GM23338 (cell line): ENCODE results near the gene CCNB1. TPM values are rescaled to one million over a fixed set of nuclear protein-coding genes. Genes with fewer than 3 reads are reported as not detected.

Source experiments
- ATAC-seq: fragments of 200-7000 bp; cut with Tn5 transposase; 3 replicates; pipeline ENCODE4 v1.9.1; 2020
- DNase-seq: peaks from one replicate; pipeline ENCODE4 v3.0.0-alpha.2; 2015; ENCODE audit warnings: low spot score
- H2AFZ ChIP-seq: fragments of 200-600 bp; sonication (generic); 2 replicates; pipeline ENCODE4 v1.8.0; 2016; ENCODE audit warnings: antibody characterized with exemption, mild to moderate bottlenecking, moderate library complexity
- H3F3A ChIP-seq: fragments of 200-600 bp; sonication (generic); replicated peaks from 2 replicates; pipeline ENCODE4 v1.8.0; 2017; ENCODE audit warnings: antibody characterized with exemption, mixed run types, low read depth
- H3K27ac ChIP-seq: fragments of 200-600 bp; sonication (generic); 2 replicates; pipeline ENCODE4 v1.6.1; 2016; ENCODE audit warnings: low read depth
- H3K27me3 ChIP-seq: fragments of 200-600 bp; sonication (generic); 2 replicates; pipeline ENCODE4 v1.8.0; 2016; ENCODE audit warnings: mild to moderate bottlenecking, mixed run types, moderate library complexity; ENCODE audit not compliant: insufficient read depth
- H3K36me3 ChIP-seq: fragments of 200-600 bp; sonication (generic); 2 replicates; pipeline ENCODE4 v1.8.0; 2016; ENCODE audit warnings: mild to moderate bottlenecking; ENCODE audit not compliant: insufficient read depth
- H3K4me1 ChIP-seq: fragments of 200-600 bp; sonication (generic); 2 replicates; pipeline ENCODE4 v1.8.0; 2016; ENCODE audit warnings: mild to moderate bottlenecking, moderate library complexity; ENCODE audit not compliant: insufficient read depth
- H3K4me2 ChIP-seq: fragments of 200-600 bp; sonication (generic); 2 replicates; pipeline ENCODE4 v1.7.1; 2017; ENCODE audit warnings: mixed run types
- H3K4me3 ChIP-seq: fragments of 200-600 bp; sonication (generic); 2 replicates; pipeline ENCODE4 v1.6.1; 2016; ENCODE audit warnings: mixed run types
- H3K79me2 ChIP-seq: fragments of 200-600 bp; sonication (generic); replicated peaks from 2 replicates; pipeline ENCODE4 v1.8.0; 2017; ENCODE audit warnings: mild to moderate bottlenecking; ENCODE audit not compliant: insufficient read depth
- H3K9me2 ChIP-seq: fragments of 200-600 bp; sonication (generic); 2 replicates; pipeline ENCODE4 v1.8.0; 2017; ENCODE audit not compliant: insufficient read depth
- H4K20me1 ChIP-seq: fragments of 200-600 bp; sonication (generic); replicated peaks from 2 replicates; pipeline ENCODE4 v1.8.0; 2017; ENCODE audit warnings: mild to moderate bottlenecking; ENCODE audit not compliant: insufficient read depth
- H3K27ac Mint-ChIP-seq: 2 replicates; pipeline ENCODE4 v1.8.0; 2020; ENCODE audit warnings: inconsistent platforms, mild to moderate bottlenecking, moderate library complexity, mixed read lengths
- H3K27me3 Mint-ChIP-seq: 3 replicates; pipeline ENCODE4 v1.8.0; 2022; ENCODE audit warnings: low read depth, mild to moderate bottlenecking, moderate library complexity, mixed read lengths, inconsistent platforms; ENCODE audit not compliant: insufficient read depth, poor library complexity
- H3K36me3 Mint-ChIP-seq: 3 replicates; pipeline ENCODE4 v1.8.0; 2021; ENCODE audit warnings: low read depth, mild to moderate bottlenecking, inconsistent platforms, moderate library complexity, mixed read lengths
- H3K4me1 Mint-ChIP-seq: 3 replicates; pipeline ENCODE4 v1.8.0; 2020; ENCODE audit warnings: mild to moderate bottlenecking, inconsistent platforms, mixed read lengths
- H3K4me3 Mint-ChIP-seq: 3 replicates; pipeline ENCODE4 v1.8.0; 2021; ENCODE audit warnings: moderate library complexity, mild to moderate bottlenecking, inconsistent platforms, mixed read lengths
- H3K9me3 Mint-ChIP-seq: 3 replicates; pipeline ENCODE4 v1.8.0; 2020; ENCODE audit warnings: moderate library complexity, mild to moderate bottlenecking, inconsistent platforms, mixed read lengths
- CREB1 ChIP-seq: fragments of 250-450 bp; sonication (Bioruptor Pico); IDR thresholded peaks from 2 replicates; pipeline ENCODE4 v1.5.0; 2020; ENCODE audit warnings: low read depth, mild to moderate bottlenecking, moderate library complexity
- EZH2 ChIP-seq: fragments of 200-600 bp; sonication (generic); IDR thresholded peaks from one replicate; pipeline ENCODE4 v1.8.0; 2017; ENCODE audit warnings: antibody characterized with exemption, mild to moderate bottlenecking, low read depth; ENCODE audit not compliant: unreplicated experiment
- EZH2phosphoT487 ChIP-seq: fragments of 200-600 bp; sonication (generic); IDR thresholded peaks from one replicate; pipeline ENCODE4 v1.8.1; 2018; ENCODE audit warnings: antibody characterized with exemption; ENCODE audit not compliant: unreplicated experiment
- JUNB ChIP-seq: IDR thresholded peaks from one replicate; pipeline ENCODE4 v1.6.1; 2016; ENCODE audit warnings: antibody characterized with exemption; ENCODE audit not compliant: unreplicated experiment
- NANOG ChIP-seq: IDR thresholded peaks from 2 replicates; pipeline ENCODE4 v1.6.1; 2016; ENCODE audit warnings: antibody characterized with exemption, borderline replicate concordance
- POLR2AphosphoS5 ChIP-seq: IDR thresholded peaks from 2 replicates; pipeline ENCODE4 v1.6.1; 2016; ENCODE audit warnings: antibody characterized with exemption, low read depth
- STAT1 ChIP-seq: IDR thresholded peaks from one replicate; pipeline ENCODE4 v1.6.1; 2016; ENCODE audit warnings: antibody characterized with exemption; ENCODE audit not compliant: unreplicated experiment
- ZNF114 ChIP-seq: fragments of 250-450 bp; sonication (Bioruptor Pico); IDR thresholded peaks from 2 replicates; pipeline ENCODE4 v1.5.0; 2020; ENCODE audit warnings: mild to moderate bottlenecking, moderate library complexity
- ZNF331 ChIP-seq: fragments of 250-450 bp; sonication (Bioruptor Pico); IDR thresholded peaks from 2 replicates; pipeline ENCODE4 v1.5.0; 2020; ENCODE audit warnings: low read depth, mild to moderate bottlenecking, moderate library complexity
- polyA plus RNA-seq: library from polyadenylated mRNA; unstranded; fragments of >200 nt; fragmentation: Nextera tagmentation; extraction: Ambion mirVana; gene quantifications from 2 replicates; pipeline ENCODE4 v1.2.1, GENCODE V29; 2016
- total RNA-seq: library from RNA; depleted of rRNA; stranded (reverse); fragments of >200 nt; shearing (Covaris generic); gene quantifications from 2 replicates; pipeline ENCODE4 v1.2.3, GENCODE V29; 2014
- TF ChIP-seq, protein P1 (sequence below): IDR thresholded peaks from 2 replicates; pipeline ENCODE4 v1.6.1; 2016; ENCODE audit warnings: antibody characterized with exemption
- TF ChIP-seq, protein P2 (sequence below): fragments of 250-450 bp; sonication (Bioruptor Pico); IDR thresholded peaks from 2 replicates; pipeline ENCODE4 v1.5.0; 2020; ENCODE audit warnings: mild to moderate bottlenecking, moderate library complexity
- TF ChIP-seq, protein P3 (sequence below), 2 experiments: fragments of 200-600 bp in 1 of 2; sonication (generic) in 1 of 2; conservative IDR thresholded peaks; 2 replicates each; pipeline versions ENCODE4 v1.5.1 to v1.6.1; 2016 to 2017; ENCODE audit warnings: antibody characterized with exemption in 2 of 2, low read depth in 2 of 2, mild to moderate bottlenecking in 2 of 2, moderate library complexity in 1 of 2
- TF ChIP-seq, protein P4 (sequence below): IDR thresholded peaks from one replicate; pipeline ENCODE4 v1.6.1; 2018; ENCODE audit warnings: antibody characterized with exemption; ENCODE audit not compliant: unreplicated experiment

The CCNB1 gene
- total and polyA plus RNA-seq, 2 experiments from 2014 or later: 273 to 400 TPM

DNA sequence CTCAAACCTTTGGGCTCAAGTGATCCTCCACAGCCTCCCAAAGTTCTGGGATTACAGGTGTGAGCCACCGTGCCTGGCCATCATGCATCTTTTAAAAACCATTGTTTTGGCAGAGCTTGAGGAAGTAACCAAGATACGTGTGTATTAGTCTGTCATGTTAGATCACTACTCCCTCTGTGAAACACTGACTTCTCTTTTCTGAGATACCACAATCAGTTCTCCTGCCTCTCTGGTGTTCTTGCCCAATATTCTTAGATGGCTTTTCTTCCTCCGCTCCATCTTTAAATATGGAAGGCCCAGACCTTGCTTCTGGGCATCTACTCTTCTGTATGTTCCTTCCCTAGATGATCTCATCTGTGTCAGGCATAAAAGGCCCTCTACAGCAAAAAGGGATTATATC, 14.2 kb upstream of the CCNB1 start:
- no peaks in the 10 kb centered on the region for H3F3A ChIP-seq
- DNase-seq: no peak
- Mint-ChIP-seq H3K27me3 (peaks cover 6% of the 10 kb centered on the region), H3K4me1 (no peaks in the 10 kb centered on the region), H3K4me3 (no peak overlapping the region), H3K36me3 (no peaks in the 10 kb centered on the region), H3K27ac (no peak overlapping the region), H3K9me3 (no peaks in the 10 kb centered on the region; the same call in 2 of the 3 replicates)
- H3K4me3 ChIP-seq: no peak overlapping the region
- no peaks in the 10 kb centered on the region for H3K36me3 ChIP-seq
- no peak overlapping the region for H3K27ac ChIP-seq
- H4K20me1 ChIP-seq: no peaks in the 10 kb centered on the region
- no peak overlapping the region for H3K4me2 ChIP-seq
- no peaks in the 10 kb centered on the region for H3K79me2 ChIP-seq
- TF ChIP-seq, protein P1, sequence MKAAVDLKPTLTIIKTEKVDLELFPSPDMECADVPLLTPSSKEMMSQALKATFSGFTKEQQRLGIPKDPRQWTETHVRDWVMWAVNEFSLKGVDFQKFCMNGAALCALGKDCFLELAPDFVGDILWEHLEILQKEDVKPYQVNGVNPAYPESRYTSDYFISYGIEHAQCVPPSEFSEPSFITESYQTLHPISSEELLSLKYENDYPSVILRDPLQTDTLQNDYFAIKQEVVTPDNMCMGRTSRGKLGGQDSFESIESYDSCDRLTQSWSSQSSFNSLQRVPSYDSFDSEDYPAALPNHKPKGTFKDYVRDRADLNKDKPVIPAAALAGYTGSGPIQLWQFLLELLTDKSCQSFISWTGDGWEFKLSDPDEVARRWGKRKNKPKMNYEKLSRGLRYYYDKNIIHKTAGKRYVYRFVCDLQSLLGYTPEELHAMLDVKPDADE: no peak
- TF ChIP-seq, protein P2, sequence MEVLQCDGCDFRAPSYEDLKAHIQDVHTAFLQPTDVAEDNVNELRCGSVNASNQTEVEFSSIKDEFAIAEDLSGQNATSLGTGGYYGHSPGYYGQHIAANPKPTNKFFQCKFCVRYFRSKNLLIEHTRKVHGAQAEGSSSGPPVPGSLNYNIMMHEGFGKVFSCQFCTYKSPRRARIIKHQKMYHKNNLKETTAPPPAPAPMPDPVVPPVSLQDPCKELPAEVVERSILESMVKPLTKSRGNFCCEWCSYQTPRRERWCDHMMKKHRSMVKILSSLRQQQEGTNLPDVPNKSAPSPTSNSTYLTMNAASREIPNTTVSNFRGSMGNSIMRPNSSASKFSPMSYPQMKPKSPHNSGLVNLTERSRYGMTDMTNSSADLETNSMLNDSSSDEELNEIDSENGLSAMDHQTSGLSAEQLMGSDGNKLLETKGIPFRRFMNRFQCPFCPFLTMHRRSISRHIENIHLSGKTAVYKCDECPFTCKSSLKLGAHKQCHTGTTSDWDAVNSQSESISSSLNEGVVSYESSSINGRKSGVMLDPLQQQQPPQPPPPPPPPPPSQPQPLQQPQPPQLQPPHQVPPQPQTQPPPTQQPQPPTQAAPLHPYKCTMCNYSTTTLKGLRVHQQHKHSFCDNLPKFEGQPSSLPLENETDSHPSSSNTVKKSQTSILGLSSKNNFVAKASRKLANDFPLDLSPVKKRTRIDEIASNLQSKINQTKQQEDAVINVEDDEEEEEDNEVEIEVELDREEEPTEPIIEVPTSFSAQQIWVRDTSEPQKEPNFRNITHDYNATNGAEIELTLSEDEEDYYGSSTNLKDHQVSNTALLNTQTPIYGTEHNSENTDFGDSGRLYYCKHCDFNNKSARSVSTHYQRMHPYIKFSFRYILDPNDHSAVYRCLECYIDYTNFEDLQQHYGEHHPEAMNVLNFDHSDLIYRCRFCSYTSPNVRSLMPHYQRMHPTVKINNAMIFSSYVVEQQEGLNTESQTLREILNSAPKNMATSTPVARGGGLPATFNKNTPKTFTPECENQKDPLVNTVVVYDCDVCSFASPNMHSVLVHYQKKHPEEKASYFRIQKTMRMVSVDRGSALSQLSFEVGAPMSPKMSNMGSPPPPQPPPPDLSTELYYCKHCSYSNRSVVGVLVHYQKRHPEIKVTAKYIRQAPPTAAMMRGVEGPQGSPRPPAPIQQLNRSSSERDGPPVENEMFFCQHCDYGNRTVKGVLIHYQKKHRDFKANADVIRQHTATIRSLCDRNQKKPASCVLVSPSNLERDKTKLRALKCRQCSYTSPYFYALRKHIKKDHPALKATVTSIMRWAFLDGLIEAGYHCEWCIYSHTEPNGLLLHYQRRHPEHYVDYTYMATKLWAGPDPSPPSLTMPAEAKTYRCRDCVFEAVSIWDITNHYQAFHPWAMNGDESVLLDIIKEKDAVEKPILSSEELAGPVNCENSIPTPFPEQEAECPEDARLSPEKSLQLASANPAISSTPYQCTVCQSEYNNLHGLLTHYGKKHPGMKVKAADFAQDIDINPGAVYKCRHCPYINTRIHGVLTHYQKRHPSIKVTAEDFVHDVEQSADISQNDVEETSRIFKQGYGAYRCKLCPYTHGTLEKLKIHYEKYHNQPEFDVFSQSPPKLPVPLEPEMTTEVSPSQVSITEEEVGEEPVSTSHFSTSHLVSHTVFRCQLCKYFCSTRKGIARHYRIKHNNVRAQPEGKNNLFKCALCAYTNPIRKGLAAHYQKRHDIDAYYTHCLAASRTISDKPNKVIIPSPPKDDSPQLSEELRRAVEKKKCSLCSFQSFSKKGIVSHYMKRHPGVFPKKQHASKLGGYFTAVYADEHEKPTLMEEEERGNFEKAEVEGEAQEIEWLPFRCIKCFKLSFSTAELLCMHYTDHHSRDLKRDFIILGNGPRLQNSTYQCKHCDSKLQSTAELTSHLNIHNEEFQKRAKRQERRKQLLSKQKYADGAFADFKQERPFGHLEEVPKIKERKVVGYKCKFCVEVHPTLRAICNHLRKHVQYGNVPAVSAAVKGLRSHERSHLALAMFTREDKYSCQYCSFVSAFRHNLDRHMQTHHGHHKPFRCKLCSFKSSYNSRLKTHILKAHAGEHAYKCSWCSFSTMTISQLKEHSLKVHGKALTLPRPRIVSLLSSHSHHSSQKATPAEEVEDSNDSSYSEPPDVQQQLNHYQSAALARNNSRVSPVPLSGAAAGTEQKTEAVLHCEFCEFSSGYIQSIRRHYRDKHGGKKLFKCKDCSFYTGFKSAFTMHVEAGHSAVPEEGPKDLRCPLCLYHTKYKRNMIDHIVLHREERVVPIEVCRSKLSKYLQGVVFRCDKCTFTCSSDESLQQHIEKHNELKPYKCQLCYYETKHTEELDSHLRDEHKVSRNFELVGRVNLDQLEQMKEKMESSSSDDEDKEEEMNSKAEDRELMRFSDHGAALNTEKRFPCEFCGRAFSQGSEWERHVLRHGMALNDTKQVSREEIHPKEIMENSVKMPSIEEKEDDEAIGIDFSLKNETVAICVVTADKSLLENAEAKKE: no peak
- TF ChIP-seq ZNF331 (CRISPR knock-in tag): no peak
- TF ChIP-seq, protein P3, sequence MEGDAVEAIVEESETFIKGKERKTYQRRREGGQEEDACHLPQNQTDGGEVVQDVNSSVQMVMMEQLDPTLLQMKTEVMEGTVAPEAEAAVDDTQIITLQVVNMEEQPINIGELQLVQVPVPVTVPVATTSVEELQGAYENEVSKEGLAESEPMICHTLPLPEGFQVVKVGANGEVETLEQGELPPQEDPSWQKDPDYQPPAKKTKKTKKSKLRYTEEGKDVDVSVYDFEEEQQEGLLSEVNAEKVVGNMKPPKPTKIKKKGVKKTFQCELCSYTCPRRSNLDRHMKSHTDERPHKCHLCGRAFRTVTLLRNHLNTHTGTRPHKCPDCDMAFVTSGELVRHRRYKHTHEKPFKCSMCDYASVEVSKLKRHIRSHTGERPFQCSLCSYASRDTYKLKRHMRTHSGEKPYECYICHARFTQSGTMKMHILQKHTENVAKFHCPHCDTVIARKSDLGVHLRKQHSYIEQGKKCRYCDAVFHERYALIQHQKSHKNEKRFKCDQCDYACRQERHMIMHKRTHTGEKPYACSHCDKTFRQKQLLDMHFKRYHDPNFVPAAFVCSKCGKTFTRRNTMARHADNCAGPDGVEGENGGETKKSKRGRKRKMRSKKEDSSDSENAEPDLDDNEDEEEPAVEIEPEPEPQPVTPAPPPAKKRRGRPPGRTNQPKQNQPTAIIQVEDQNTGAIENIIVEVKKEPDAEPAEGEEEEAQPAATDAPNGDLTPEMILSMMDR (conservative IDR thresholded peaks at IDR 0.05; ENCODE audit: low read depth in 2 of 2): no peak
- TF ChIP-seq ZNF114 (CRISPR knock-in tag): no peak
- TF ChIP-seq JUNB: no peak
- TF ChIP-seq EZH2phosphoT487: no peak
- TF ChIP-seq NANOG: no peak
- no peak for TF ChIP-seq CREB1 (CRISPR knock-in tag)
- TF ChIP-seq POLR2AphosphoS5: no peak
- TF ChIP-seq, protein P4, sequence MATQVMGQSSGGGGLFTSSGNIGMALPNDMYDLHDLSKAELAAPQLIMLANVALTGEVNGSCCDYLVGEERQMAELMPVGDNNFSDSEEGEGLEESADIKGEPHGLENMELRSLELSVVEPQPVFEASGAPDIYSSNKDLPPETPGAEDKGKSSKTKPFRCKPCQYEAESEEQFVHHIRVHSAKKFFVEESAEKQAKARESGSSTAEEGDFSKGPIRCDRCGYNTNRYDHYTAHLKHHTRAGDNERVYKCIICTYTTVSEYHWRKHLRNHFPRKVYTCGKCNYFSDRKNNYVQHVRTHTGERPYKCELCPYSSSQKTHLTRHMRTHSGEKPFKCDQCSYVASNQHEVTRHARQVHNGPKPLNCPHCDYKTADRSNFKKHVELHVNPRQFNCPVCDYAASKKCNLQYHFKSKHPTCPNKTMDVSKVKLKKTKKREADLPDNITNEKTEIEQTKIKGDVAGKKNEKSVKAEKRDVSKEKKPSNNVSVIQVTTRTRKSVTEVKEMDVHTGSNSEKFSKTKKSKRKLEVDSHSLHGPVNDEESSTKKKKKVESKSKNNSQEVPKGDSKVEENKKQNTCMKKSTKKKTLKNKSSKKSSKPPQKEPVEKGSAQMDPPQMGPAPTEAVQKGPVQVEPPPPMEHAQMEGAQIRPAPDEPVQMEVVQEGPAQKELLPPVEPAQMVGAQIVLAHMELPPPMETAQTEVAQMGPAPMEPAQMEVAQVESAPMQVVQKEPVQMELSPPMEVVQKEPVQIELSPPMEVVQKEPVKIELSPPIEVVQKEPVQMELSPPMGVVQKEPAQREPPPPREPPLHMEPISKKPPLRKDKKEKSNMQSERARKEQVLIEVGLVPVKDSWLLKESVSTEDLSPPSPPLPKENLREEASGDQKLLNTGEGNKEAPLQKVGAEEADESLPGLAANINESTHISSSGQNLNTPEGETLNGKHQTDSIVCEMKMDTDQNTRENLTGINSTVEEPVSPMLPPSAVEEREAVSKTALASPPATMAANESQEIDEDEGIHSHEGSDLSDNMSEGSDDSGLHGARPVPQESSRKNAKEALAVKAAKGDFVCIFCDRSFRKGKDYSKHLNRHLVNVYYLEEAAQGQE: no peak
- no peak for TF ChIP-seq STAT1
- no peak for TF ChIP-seq EZH2
- H2AFZ ChIP-seq: no peak overlapping the region
- ATAC-seq: no peak
- no peaks in the 10 kb centered on the region for H3K4me1 ChIP-seq
- H3K27me3 ChIP-seq: no peaks in the 10 kb centered on the region
- no peaks in the 10 kb centered on the region for H3K9me2 ChIP-seq
